GM19395 (cell line): ENCODE data around the gene NEURL3.
"Not testable (repeated sequence)": the region's sequence is repeated elsewhere in the genome, so short reads cannot be mapped to it uniquely, and the experiment has no call there.

Source experiments
- ATAC-seq: cut with Tn5 transposase; IDR thresholded peaks from one replicate; pipeline ENCODE4 v1.9.1; 2021; ENCODE audit warnings: mild to moderate bottlenecking, moderate library complexity; ENCODE audit not compliant: unreplicated experiment

Gene NEURL3

DNA sequence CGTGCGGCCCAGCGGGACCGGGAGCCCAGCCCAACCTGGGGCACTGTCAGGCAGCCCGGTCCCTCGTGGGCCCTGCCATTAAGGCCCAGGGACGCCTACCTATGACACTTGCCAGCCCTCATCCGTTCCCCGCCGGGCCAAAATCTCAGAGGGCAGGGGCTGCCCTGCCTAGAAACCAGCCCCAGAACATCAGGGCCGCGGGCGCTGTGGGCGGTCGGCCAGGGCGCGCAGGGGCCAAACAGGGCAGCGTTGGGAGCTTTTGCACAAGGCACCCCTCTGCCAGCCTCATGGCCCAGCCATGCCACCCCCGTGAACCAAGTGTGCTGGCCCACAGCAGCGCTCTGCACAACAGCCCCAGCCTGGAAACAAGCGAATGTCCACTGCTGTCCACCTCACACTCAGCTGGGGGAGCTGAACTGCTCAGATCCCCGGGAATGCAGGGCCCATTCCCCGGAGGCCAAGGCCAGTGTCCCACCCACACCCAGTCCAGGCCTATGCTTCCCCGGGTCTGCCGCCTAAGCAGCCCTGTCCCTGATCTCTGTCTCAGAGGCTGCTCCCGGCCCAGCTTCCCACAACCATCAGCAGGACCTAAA, 3.5 kb upstream of the NEURL3 start:
- no peak for ATAC-seq

DNA sequence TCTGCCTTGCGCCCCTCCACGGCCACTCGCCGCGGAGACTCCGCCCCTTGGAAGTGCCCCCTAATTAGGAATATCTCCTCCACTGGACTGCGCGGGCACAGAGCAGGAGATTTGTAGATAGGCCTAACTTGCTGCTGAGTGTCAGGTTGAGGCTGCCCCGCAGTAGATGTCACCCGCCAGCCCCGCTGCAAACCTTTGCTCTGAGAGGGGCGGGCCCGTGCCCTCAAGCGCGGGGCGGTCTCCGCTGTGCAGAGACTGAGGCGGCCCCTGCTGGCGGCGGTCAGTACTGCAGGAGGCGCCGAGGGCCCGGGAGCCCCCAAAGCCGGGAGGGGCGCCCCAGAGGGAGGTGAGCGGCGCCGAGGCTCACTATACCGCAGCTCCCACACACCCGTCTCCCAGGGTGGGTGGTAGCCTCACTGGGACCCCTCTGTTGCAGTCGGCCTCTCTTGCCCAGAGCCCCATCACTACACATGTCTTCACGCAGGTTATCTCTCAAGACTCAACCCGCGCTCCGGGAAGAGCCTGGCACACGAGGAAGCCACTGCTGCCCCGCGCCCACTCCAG, 2.9 kb upstream of the NEURL3 start:
- peak; percentile 50 for ATAC-seq

DNA sequence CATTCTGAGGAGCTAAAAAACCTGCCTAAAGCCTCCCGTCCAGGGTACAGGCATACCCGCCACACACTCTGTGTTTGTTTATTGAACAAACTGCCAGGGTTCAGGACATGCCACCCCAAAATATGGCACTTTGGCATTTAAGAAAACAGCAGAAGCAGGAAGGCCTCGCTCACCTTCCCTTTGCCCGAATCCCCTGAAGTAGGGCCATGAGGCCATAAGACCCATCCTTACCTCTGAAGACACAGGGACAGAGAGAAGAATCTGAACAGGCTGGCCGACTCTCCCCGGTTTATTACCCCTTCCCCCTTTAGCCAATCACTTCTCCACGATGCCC, 1.7 kb upstream of the NEURL3 start:
- ATAC-seq = no peak

DNA sequence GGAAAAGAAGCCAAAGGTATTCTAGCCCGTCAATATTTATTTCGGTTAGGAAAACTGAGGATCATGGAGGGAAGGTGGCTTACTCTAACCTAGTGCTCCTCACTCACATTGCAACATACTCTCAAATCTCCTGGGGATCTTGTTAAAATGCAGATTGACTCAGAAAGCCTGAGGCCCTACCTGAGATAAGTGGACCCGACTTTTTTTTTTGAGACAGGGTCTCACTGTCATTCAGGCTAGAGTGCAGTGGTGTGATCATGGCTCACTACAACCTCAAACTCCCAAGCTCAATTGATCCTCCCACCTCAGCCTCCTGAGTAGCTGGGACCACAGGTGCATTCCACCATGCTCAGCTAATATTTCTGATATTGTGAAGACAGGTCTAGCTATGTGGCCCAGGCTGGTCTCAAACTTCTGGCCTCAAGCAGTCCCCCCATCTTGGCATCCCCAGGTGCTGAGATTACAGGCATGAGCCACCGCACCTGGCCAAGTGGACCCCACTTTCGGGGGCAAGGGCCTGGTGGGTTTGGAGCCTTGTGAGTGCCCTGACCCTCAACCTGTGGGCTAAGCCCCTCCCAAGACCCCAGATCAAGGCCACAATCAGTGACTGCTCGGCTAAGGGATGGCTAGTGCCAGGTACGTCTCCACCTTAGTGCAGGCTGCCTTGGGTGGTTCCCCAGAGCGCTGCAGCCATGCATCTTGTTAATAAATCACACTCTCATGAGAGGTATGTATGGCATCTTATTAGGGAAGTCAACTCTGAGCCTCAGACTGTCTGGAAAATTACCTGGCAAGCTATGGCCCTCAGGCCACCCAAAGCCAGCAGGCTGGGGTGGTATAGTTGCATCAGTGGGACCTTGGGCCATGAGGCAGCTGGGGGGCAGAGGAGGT, 1.1 kb upstream of the NEURL3 start:
- no peak for ATAC-seq

DNA sequence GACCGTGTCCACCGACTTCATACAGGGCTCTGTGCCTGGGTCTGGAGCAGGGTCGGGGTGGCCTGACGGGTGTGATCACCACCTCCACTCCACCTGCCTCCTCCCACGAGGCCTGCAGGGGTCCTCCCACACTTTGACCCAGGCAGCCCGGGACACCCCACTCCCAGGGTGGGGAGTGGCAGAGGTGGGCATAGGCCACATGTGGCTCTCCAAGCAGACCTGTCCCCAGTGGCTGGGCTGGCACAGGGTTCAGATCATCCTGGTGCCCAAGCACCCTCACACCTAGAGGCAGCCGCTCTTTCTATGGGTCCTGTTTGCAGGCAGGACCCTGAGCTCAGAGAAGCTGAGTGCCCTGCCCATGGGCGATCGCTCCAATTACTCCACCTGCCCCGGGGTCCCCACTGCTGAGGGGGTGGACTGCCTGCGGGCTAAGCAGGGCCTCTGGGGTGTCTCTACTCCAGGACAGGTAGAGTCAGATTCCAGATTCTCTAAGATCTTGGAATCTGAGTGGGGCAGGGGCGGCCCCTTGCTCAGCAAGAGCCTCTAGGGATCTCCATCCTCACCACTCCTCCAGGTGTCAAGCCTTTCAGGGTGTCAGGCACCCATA, 1.4 kb downstream of the NEURL3 start:
- ATAC-seq = no peak

GRCh38 chr2:96502891-96503636, 2.1 kb downstream of the NEURL3 start:
- no peak for ATAC-seq

GRCh38 chr2:96501886-96502810, 3.0 kb downstream of the NEURL3 start:
- no peak for ATAC-seq

GRCh38 chr2:96501471-96501874, 3.7 kb downstream of the NEURL3 start:
- no peak for ATAC-seq

- no peak for ATAC-seq
Measured at GRCh38 chr2:96500385-96501066, 4.6 kb downstream of the NEURL3 start.

- no peak for ATAC-seq
Measured at GRCh38 chr2:96499061-96499960, 5.8 kb downstream of the NEURL3 start.

DNA sequence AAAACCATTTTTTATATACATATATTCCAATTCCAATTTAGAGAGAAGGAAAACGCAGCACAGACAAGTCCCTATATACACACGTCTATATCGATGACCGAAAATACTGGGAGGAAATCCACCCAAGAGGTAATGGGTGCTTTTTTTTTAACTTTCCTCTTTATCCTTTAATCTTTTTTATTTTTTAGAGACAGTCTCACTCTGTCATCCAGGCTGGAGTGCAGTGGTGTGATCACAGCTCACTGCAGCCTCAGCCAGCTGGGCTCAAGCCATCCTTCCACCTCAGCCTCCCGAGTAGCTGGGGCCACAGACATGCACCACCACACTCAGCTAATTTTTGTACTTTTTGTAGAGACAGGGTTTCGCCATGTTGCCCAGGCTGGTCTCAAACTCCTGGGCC, 6.5 kb downstream of the NEURL3 start:
- ATAC-seq = not testable (repeated sequence)

GRCh38 chr2:96498021-96498431, 7.1 kb downstream of the NEURL3 start:
- ATAC-seq = no peak

DNA sequence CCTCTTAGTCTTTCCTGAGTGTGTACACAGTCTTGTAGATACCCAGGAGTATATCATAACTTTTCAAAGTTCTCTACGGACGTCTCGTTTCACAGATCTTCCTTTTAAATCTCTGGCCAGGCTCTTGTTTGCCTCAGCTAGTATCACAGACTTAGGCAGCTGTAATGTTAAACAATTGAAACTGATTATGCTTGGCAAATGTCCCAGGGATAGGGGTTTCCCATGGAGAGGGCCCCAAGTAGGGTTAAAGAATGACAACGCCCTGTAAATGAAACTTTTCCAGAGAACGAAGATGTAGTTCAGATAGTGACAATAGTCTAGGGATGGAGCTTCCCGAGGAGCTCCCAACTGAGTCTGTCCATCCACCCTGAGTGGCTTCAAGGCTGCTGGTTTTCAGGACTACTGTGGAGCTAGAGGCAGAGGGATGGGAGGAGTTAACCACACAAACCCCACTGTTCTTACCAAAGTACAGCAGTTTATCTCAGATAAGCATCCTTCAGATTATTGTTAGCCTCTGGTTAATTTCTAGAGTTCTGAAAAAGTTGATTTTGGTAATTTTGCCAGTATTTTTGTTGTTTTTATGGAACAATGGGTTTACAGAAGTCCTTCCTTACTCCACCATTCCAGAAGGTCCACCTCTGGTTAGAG, 9.1 kb downstream of the NEURL3 start:
- no peak for ATAC-seq

DNA sequence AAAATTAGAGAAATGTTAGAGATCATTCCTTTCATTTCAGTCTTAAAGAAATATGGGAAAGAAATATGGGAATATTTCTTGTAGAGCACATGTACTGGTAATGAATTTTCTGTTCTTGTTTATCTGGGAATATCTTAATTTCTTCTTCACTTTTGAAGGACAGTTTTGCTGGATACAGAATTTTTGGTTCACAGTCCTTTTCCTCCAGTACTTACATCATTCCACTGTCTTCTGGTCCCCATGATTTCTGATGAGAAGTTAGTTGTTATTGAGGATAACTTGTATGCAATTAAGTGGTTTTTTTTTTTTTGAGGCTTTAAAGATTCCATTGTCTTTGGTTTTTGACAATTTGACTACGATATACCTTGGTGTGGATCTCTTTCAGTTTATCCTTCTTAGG, 11.0 kb downstream of the NEURL3 start:
- no peak for ATAC-seq

DNA sequence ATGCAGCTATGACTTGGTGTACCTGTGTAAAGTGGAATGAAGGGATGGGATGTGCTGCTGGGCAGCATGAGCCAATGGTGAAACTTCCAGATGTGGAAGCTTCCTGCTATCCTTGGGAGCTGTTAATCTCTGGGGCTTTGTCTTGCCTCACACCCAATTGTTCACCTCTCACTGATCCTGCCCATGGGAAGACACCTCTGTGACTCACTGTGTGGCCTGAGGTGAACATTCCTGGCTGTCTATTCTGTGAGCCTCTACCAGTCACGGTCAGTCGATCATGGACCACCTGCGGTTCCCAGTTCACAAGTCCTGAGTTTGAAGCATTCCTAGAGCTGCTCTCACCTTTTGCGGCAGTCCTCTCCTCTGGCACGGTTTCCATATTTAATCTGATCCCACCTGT, 12.1 kb downstream of the NEURL3 start:
- ATAC-seq = no peak

- no peak for ATAC-seq
Measured at GRCh38 chr2:96491860-96492497, 13.2 kb downstream of the NEURL3 start.

GRCh38 chr2:96489663-96490062, 15.5 kb downstream of the NEURL3 start:
- ATAC-seq = no peak

DNA sequence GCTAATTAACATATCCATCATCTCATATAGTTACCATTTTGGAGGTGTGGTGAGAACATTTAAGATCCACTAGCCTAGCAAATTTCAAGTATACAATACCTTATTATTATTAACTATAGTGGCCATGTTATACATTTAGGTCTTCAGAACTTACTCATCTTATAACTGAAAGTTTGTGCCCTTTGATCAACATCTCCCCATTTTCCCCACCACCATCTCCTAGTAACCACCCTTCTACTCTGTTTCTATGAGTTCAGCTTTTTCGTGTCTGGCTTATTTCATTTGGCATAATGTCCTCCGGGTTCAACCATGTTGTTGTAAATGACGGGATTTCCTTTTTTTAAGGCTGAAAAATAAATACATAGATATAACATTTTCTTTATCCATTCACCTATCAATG, 15.9 kb downstream of the NEURL3 start:
- no peak for ATAC-seq
